ENCODE data around the gene SFRP5.
A peak's percentile ranks its signal among the peaks of the same experiment; 100 is the strongest.

The SFRP5 gene

DNA sequence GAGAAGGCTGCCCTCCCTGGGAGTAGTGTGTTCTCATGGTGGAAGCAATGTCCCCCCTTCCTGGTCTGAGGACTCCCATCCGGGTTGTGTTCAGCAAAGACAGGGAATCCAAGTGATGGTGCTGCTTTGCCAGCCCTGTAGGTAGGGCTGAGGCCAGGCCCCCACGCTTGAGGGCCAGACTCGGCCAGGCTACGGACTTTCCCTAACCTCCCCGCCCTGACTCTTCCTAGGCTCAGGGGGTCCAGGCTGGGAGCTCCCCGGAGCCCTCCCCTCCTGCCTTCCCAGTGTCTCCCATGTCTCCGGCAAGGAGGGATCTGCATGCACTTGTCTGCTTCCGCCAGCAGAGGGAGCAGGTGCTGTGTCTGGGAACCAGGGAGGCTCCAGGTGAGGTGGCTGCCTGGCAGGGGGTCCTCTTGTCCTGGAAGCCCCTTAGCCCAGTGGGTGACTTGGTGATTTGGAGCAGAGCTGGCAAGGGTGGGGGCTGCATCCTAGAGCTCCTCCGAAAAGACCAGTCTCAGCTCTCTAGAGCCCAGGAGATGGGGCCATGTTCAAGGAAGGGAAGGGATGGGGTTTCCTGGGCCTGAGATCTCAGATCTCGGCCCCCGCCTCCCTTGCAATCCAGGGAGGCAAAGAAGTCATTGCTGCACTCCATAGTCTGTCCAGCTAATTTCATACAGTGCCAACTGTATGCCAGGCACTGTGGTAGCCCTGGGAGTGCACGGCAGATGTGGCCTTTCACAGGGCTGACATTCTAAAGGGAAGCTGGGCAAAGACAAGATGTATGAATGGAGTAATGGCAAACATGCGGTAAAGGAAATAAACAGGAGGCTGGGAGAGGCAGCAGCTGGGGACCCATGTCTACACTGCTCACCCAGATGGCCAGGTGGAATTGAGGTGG lies 20.3 kb upstream of the SFRP5 start:
- TF ChIP-seq, protein P1, sequence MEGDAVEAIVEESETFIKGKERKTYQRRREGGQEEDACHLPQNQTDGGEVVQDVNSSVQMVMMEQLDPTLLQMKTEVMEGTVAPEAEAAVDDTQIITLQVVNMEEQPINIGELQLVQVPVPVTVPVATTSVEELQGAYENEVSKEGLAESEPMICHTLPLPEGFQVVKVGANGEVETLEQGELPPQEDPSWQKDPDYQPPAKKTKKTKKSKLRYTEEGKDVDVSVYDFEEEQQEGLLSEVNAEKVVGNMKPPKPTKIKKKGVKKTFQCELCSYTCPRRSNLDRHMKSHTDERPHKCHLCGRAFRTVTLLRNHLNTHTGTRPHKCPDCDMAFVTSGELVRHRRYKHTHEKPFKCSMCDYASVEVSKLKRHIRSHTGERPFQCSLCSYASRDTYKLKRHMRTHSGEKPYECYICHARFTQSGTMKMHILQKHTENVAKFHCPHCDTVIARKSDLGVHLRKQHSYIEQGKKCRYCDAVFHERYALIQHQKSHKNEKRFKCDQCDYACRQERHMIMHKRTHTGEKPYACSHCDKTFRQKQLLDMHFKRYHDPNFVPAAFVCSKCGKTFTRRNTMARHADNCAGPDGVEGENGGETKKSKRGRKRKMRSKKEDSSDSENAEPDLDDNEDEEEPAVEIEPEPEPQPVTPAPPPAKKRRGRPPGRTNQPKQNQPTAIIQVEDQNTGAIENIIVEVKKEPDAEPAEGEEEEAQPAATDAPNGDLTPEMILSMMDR (IDR thresholded peaks at IDR 0.05; ENCODE audit: unreplicated experiment in 3 of 3), result peak; percentile 82 to 86 (median 83)
- H3K4me1 Mint-ChIP-seq, result peaks cover 4% of the 10 kb centered on the region
- no peaks in the 10 kb centered on the region for H3K36me3 Mint-ChIP-seq (ENCODE audit: low read depth)
- H3K27ac Mint-ChIP-seq, result no peak overlapping the region
- no peak overlapping the region for H3K4me3 Mint-ChIP-seq
- H3K27me3 Mint-ChIP-seq (ENCODE audit: low read depth), result peaks cover 48% of the 10 kb centered on the region
- no peaks in the 10 kb centered on the region for H3K9me3 Mint-ChIP-seq

DNA sequence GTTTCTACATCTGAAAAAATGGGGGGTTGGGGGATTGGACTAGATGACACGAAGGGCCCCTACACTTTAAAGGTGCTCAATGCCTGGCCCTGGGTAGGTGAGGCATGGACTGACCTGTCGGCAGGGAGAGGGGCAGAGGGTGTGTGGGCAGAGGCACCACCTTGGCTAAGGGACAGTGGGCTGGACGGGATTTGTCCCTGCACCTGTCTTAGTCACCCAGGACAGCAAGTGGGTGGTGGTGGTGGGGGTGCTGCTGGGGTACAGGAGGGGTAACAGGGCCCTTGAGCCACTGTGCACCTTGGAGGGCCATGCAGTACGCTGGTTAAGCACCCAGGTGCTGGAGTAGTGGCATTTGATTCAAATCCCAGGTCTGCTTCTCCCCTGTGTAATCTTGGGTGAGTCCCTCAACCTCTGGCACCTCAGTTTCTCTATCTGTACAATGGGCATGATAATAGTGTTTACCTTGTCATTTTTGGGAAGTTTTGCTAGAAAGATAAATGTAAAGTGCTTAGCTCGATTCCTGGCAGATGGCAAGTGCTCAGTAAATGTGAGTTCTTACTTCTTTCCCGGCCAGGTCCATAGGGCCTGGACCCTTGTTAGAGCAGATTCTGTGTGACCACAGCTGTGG lies 18.1 kb upstream of the SFRP5 start:
- Mint-ChIP-seq H3K4me1 (peaks cover 4% of the 10 kb centered on the region), H3K36me3 (ENCODE audit: low read depth) (no peaks in the 10 kb centered on the region), H3K9me3 (no peaks in the 10 kb centered on the region), H3K27ac (no peak overlapping the region), H3K4me3 (no peak overlapping the region), H3K27me3 (ENCODE audit: low read depth) (peaks cover 38% of the 10 kb centered on the region)
- TF ChIP-seq, protein P1 (IDR thresholded peaks at IDR 0.05; ENCODE audit: unreplicated experiment in 3 of 3), result no peak

DNA sequence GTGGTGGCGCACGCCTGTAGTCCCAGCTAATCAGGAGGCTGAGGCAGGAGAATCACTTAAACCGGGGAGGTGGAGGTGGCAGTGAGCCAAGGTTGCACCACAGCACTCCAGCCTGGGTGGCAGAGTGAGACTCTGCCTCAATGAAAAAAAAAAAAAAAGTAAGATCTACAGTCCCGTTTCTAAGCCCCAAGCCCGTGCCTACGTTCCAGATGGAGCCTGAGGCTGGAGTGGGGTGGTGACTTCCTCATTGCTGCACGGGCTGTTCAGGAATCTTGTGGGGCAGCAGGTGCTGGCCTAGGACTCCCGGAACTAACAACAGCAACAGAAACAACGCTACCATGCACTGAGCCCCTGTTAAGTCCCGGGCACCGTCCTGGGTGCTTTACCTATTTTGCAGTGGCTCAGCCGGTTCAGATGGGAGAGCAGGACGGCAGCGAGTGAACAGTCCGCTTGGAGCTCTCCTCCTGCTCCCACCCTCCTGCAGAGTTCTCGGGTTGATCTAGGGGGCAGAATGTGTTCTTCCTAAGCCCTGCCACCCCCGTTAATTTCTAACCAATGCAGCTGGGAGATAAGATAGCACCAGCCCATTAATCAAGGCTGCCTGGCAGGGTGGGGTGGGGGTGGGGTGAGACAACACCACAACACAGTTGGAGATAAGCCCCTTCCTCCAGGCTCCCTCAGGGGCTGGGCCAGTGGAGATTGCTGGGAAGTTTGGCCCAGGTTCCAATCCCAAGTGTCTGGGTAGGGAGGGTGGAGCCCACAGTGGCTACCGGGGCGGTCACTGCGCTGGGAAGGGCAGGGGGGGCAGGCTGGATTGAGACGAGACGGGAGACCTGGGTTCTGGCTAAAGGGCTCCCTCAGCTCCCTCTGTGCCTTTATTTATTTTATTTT lies 17.0 kb upstream of the SFRP5 start:
- TF ChIP-seq, protein P1 (IDR thresholded peaks at IDR 0.05; ENCODE audit: unreplicated experiment in 3 of 3), result no peak
- no peaks in the 10 kb centered on the region for H3K36me3 Mint-ChIP-seq (ENCODE audit: low read depth)
- H3K27me3 Mint-ChIP-seq (ENCODE audit: low read depth), result peaks cover 33% of the 10 kb centered on the region
- no peak overlapping the region for H3K27ac Mint-ChIP-seq
- peaks cover 4% of the 10 kb centered on the region for H3K4me1 Mint-ChIP-seq
- H3K4me3 Mint-ChIP-seq, result no peak overlapping the region
- no peaks in the 10 kb centered on the region for H3K9me3 Mint-ChIP-seq

DNA sequence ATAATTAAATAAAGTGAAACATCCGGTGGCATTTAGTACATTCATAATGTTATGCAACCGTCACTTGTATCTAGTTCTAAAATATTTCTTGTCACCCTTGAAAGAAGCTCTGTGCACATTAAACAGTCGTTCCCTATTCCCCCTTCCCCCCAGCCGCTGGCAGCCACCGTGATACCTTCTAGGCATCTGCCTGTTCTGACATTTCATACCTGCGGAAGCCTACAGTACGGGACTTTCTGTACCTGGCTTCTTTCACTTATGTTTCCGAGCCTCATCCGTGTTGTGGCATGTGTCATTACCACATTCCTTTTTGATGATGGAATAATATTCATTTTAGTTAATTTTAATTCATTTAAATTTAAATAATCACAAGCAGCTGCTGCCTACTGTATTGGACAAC lies 13.9 kb upstream of the SFRP5 start:
- no peaks in the 10 kb centered on the region for H3K36me3 Mint-ChIP-seq (ENCODE audit: low read depth)
- H3K27me3 Mint-ChIP-seq (ENCODE audit: low read depth), result peaks cover 17% of the 10 kb centered on the region
- no peaks in the 10 kb centered on the region for H3K9me3 Mint-ChIP-seq
- H3K4me1 Mint-ChIP-seq, result peaks cover 14% of the 10 kb centered on the region
- TF ChIP-seq, protein P1 (IDR thresholded peaks at IDR 0.05; ENCODE audit: unreplicated experiment in 3 of 3), result no peak
- H3K27ac Mint-ChIP-seq, result no peak overlapping the region
- no peak overlapping the region for H3K4me3 Mint-ChIP-seq

DNA sequence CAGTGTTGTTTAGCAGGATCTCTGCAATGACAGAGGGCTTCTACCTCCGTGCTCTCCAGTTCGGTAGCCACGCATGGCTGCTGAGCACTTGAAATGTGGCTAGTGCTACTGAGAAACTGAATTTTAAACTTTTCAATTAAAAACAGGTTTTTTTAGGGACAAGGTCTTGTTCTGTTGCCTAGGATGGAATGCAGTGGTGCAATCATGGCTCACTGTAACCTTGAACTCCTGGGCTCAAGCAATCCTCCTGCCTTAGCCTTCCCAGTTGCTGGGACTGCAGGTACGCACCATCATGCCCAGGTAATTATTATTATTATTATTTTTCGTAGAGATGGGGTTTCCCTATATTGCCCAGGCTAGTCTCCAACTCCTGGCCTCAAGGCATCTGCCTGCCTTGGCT lies 13.4 kb upstream of the SFRP5 start:
- no peaks in the 10 kb centered on the region for H3K36me3 Mint-ChIP-seq (ENCODE audit: low read depth)
- H3K9me3 Mint-ChIP-seq, result no peaks in the 10 kb centered on the region
- TF ChIP-seq, protein P1 (IDR thresholded peaks at IDR 0.05; ENCODE audit: unreplicated experiment in 3 of 3), result no peak
- H3K27me3 Mint-ChIP-seq (ENCODE audit: low read depth), result peaks cover 16% of the 10 kb centered on the region
- peaks cover 19% of the 10 kb centered on the region for H3K4me1 Mint-ChIP-seq
- H3K27ac Mint-ChIP-seq, result no peak overlapping the region
- no peak overlapping the region for H3K4me3 Mint-ChIP-seq

Data from nephron (organoid).